ENCODE measurements around the gene HMX1.

HMX1 gene

DNA sequence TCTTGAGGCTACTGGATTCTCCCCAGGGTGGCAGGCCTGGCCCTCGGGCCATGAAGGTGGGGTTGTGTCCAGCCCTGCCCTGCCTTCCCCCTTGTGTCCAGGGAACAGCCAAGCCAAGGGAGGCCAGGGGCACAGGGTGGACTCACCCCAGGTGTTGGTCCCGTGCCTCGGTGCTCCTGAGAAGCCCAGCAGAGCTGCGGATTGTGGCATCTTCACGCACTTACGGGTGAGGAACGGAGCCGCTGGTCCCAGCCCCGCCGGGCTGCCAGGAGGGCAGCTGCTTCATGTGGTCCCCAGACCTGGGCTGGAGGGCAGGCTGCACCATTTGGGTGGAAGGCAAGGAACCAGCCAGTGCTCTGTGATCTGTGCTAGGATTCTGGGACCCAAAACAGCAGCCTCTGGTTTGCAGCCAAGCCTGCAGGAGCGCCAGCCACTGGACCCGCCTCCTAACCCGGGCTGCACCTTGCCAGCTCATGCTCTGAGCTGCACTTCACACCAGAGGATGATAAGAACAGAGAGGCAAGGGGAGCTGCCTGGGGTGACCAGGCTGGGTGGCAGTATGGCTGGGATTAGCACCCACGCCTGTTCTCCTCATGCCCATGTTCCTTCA lies 36.1 kb upstream of the HMX1 start:
- DNase-seq (ENCODE audit: low spot score), result no peak

DNA sequence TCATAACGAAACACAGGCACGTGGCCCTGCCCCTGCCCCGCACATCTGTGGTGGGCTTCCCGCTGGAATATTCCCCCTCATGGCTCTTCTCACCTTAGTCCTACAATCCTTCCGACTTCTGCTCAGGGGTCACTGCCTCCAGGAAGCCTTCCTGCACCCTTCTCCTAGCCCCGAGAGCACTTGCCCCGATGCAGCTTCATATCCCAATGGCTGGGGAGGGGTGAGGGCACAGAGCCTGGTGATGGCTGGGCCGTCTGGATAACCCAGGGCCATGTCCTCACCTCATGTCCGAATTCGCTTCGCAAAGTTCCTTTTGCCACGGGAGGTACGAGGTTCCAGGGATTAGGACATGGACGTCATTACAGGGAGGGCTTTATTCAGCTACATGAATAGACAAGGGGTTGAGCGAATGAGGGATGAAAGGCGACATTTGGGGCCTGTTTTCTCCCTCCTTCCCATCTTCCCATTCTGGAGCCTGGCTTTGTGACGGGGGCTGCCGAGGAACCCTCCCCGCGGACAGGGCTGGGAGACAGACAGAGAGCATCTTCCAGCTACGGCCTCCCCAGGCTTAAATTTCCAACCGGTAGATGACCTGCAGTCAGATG lies 35.5 kb upstream of the HMX1 start:
- TF ChIP-seq, protein P1, sequence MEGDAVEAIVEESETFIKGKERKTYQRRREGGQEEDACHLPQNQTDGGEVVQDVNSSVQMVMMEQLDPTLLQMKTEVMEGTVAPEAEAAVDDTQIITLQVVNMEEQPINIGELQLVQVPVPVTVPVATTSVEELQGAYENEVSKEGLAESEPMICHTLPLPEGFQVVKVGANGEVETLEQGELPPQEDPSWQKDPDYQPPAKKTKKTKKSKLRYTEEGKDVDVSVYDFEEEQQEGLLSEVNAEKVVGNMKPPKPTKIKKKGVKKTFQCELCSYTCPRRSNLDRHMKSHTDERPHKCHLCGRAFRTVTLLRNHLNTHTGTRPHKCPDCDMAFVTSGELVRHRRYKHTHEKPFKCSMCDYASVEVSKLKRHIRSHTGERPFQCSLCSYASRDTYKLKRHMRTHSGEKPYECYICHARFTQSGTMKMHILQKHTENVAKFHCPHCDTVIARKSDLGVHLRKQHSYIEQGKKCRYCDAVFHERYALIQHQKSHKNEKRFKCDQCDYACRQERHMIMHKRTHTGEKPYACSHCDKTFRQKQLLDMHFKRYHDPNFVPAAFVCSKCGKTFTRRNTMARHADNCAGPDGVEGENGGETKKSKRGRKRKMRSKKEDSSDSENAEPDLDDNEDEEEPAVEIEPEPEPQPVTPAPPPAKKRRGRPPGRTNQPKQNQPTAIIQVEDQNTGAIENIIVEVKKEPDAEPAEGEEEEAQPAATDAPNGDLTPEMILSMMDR (IDR thresholded peaks at IDR 0.05; ENCODE audit: extremely low read depth, missing control alignments), result no peak
- DNase-seq (ENCODE audit: low spot score), result no peak

More for the DNA sequence above, 36.1 kb upstream of the HMX1 start:
- TF ChIP-seq, protein P1 (IDR thresholded peaks at IDR 0.05; ENCODE audit: extremely low read depth, missing control alignments), result no peak

DNA sequence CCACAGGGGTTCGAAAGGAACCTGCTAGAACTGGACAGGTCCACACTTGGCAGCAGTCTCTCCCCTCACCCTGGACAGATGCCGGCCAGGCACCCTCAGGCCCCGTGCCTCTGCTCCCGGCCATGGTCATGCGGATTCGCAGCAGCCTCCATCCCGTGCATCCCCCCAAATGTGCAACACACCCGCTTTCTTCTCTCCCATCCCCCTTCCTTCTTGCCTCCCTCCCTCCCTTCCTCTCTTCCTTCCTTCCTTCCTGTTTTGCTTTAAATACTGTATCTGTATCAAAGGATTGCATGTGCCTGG lies 35.0 kb upstream of the HMX1 start:
- TF ChIP-seq, protein P1 (IDR thresholded peaks at IDR 0.05; ENCODE audit: extremely low read depth, missing control alignments), result no peak
- DNase-seq (ENCODE audit: low spot score), result no peak

DNA sequence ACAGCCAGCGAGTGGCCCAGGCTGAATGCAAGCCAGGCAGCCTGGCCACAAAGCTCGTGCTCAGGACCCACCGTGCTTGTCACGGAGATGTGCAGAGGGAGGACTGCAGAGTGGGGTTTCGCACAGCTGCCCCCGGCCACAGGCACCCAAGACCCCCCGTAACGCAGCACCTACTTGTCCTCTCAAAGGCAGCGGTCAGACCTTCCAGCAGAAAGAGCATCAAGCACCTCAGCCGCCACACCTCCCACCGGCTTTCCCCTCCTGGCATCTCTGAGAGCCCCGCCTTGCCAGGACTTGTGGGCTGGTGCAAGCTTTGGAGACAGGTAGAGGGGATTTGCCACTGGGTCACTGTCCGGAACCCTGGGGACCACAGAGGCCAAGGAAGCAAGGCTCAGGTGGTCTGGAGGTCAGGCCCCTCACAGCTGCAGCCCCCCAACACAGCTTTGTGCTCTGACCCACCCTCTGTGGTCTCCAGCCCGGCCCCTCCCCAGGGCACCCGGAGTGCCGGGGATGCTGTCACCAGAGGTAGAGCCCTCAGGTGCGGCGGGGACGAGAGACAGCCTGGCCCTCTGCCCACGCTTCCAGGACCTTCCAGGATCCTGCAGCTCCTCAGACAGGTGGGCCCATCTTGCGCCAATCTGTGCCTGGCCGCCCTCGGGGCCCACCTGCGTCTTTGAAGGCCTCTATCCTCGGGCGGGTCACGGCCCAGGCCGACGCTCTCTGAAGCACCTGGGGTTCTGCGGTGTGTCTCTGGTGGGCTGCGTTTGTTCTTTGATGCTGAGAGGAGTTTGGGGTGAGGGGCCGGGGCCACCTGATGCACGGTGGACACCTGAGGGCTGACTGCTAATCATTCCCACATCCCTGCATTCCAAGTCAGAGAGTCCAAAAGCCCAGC lies 34.4 kb upstream of the HMX1 start:
- TF ChIP-seq, protein P1 (IDR thresholded peaks at IDR 0.05; ENCODE audit: extremely low read depth, missing control alignments), result no peak
- no peak for DNase-seq (ENCODE audit: low spot score)

DNA sequence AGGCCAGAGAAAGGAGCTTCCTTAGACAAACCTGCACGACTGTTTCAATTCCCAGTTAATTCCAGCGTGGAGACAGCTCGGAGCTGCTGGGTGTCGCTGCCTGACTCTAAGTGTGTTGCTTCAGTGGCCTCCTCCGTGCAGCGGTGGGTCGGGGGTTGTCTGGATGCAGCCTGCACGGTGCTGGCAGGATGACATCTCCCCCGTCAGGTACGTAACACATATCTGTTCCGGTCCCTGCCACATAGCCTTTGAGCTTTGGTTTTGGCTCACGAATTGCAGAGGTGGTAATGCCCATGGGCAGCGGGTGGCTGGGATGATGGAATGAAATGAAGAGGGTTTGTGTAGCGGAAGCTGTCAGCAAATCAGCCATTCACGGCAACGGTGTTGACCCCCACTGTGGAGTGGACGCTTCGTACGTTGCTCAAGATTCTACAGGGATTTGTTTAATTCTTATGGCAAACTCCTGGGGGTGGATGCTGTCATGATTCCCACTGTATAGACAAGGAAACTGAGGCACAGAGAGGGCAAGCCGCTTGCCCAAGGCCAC lies 33.7 kb upstream of the HMX1 start:
- DNase-seq (ENCODE audit: low spot score), result no peak
- TF ChIP-seq, protein P1 (IDR thresholded peaks at IDR 0.05; ENCODE audit: extremely low read depth, missing control alignments), result no peak

DNA sequence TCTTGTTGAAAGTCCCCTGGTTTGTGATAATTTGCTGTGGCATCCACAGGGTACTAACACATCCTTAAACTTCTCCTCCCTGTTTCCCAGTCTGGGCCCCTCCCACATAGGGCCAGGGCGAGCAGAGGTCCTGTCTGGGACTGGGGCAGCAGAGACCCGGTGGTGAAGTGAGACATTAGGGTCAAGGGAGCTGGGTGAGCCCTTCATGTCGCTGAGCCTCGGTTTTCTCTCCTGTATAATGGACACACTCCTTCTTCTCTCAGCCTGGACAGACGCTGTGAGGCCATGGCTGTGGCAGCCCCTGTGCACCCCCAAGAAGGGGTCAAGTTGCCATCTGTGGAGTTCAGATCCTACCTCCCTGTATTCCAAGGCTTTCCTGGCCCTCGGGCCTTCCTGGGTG lies 33.0 kb upstream of the HMX1 start:
- TF ChIP-seq, protein P1 (IDR thresholded peaks at IDR 0.05; ENCODE audit: extremely low read depth, missing control alignments), result no peak
- no peak for DNase-seq (ENCODE audit: low spot score)

DNA sequence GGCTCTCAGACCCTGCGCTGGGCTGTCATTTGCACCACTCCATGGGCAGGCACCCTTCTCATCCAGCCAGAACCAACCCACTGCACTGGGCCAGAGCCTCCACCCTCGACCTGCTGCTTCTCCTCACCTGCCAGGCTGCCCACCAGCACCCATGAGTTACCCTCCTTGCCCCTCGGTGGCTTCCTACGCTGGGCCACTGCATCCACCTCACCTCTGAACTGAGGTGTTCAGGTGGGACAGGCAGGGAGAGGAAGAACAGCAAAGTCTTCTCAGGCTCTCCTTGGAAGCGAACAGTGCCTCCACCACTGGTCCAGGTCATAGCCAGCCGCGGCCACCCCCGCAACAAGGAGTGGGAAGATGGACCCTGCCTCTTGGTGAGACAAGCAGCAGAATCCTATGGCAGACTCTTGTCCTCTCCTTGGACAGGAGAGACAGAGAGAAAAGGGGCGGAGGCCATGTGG lies 32.4 kb upstream of the HMX1 start:
- TF ChIP-seq, protein P1 (IDR thresholded peaks at IDR 0.05; ENCODE audit: extremely low read depth, missing control alignments), result no peak
- DNase-seq (ENCODE audit: low spot score), result no peak
